ENCODE data around the gene PTPRA.

PTPRA gene

GRCh38 chr20:3031524-3032147, 158.4 kb downstream of the PTPRA start:
- Histone ChIP-seq H3K9me3 (ENCODE audit: control insufficient read depth, insufficient read depth, low read length) (no peaks in the 10 kb centered on the region), H3K36me3 (ENCODE audit: insufficient read depth, low read length) (peaks cover 8% of the 10 kb centered on the region; the same call in 1 of the 2 replicates), H3K9ac (ENCODE audit: low read depth, low read length) (no peak overlapping the region), H3K4me1 (ENCODE audit: insufficient read depth, low read length) (no peaks in the 10 kb centered on the region)

- H3K36me3 ChIP-seq (ENCODE audit: insufficient read depth, low read length), result peaks cover 13% of the 10 kb centered on the region
- no peak overlapping the region for H3K9ac ChIP-seq (ENCODE audit: low read depth, low read length)
- no peaks in the 10 kb centered on the region for H3K4me1 ChIP-seq (ENCODE audit: insufficient read depth, low read length)
- no peaks in the 10 kb centered on the region for H3K9me3 ChIP-seq (ENCODE audit: control insufficient read depth, insufficient read depth, low read length)
Measured at GRCh38 chr20:3032624-3033023, 159.3 kb downstream of the PTPRA start.

- no peaks in the 10 kb centered on the region for H3K9me3 ChIP-seq (ENCODE audit: control insufficient read depth, insufficient read depth, low read length)
- H3K36me3 ChIP-seq (ENCODE audit: insufficient read depth, low read length), result peaks cover 22% of the 10 kb centered on the region
- H3K4me1 ChIP-seq (ENCODE audit: insufficient read depth, low read length), result peaks cover 10% of the 10 kb centered on the region
- no peak overlapping the region for H3K9ac ChIP-seq (ENCODE audit: low read depth, low read length)
Measured at GRCh38 chr20:3037654-3038053, 164.4 kb downstream of the PTPRA start.

- H3K9ac ChIP-seq (ENCODE audit: low read depth, low read length), result no peak overlapping the region
- no peaks in the 10 kb centered on the region for H3K9me3 ChIP-seq (ENCODE audit: control insufficient read depth, insufficient read depth, low read length)
- H3K36me3 ChIP-seq (ENCODE audit: insufficient read depth, low read length), result peaks cover 22% of the 10 kb centered on the region
- peaks cover 11% of the 10 kb centered on the region for H3K4me1 ChIP-seq (ENCODE audit: insufficient read depth, low read length)
Measured at GRCh38 chr20:3038454-3038853, 165.2 kb downstream of the PTPRA start.

GRCh38 chr20:3039426-3039825, 166.1 kb downstream of the PTPRA start:
- H3K36me3 ChIP-seq (ENCODE audit: insufficient read depth, low read length), result peaks cover 22% of the 10 kb centered on the region

GRCh38 chr20:3040086-3040485, 166.8 kb downstream of the PTPRA start:
- Histone ChIP-seq H3K9ac (ENCODE audit: low read depth, low read length) (no peak overlapping the region), H3K9me3 (ENCODE audit: control insufficient read depth, insufficient read depth, low read length) (no peaks in the 10 kb centered on the region), H3K4me1 (ENCODE audit: insufficient read depth, low read length) (peaks cover 11% of the 10 kb centered on the region), H3K36me3 (ENCODE audit: insufficient read depth, low read length) (peaks cover 22% of the 10 kb centered on the region)

More at GRCh38 chr20:3039426-3039825, 166.1 kb downstream of the PTPRA start:
- no peaks in the 10 kb centered on the region for H3K9me3 ChIP-seq (ENCODE audit: control insufficient read depth, insufficient read depth, low read length)
- H3K4me1 ChIP-seq (ENCODE audit: insufficient read depth, low read length), result peaks cover 11% of the 10 kb centered on the region
- H3K9ac ChIP-seq (ENCODE audit: low read depth, low read length), result no peak overlapping the region

- Histone ChIP-seq H3K9ac (ENCODE audit: low read depth, low read length) (no peak overlapping the region), H3K36me3 (ENCODE audit: insufficient read depth, low read length) (peaks cover 22% of the 10 kb centered on the region), H3K4me1 (ENCODE audit: insufficient read depth, low read length) (peaks cover 11% of the 10 kb centered on the region), H3K9me3 (ENCODE audit: control insufficient read depth, insufficient read depth, low read length) (no peaks in the 10 kb centered on the region)
Measured at GRCh38 chr20:3041854-3042409, 168.7 kb downstream of the PTPRA start.

- peaks cover 11% of the 10 kb centered on the region for H3K4me1 ChIP-seq (ENCODE audit: insufficient read depth, low read length)
- no peaks in the 10 kb centered on the region for H3K9me3 ChIP-seq (ENCODE audit: control insufficient read depth, insufficient read depth, low read length)
- H3K36me3 ChIP-seq (ENCODE audit: insufficient read depth, low read length), result peaks cover 18% of the 10 kb centered on the region
- H3K9ac ChIP-seq (ENCODE audit: low read depth, low read length), result no peak overlapping the region
Measured at GRCh38 chr20:3042625-3043024, 169.3 kb downstream of the PTPRA start.

- Histone ChIP-seq H3K36me3 (ENCODE audit: insufficient read depth, low read length) (peaks cover 22% of the 10 kb centered on the region), H3K4me1 (ENCODE audit: insufficient read depth, low read length) (peaks cover 11% of the 10 kb centered on the region), H3K9ac (ENCODE audit: low read depth, low read length) (no peak within 1 kb of the TSS), H3K9me3 (ENCODE audit: control insufficient read depth, insufficient read depth, low read length) (no peaks in the 10 kb centered on the region)
Measured at GRCh38 chr20:3043322-3043721, 170.0 kb downstream of the PTPRA start, which contains the start of gene GNRH2. GNRH2 (plus strand) TSS chr20:3043622; CDS start chr20:3044415, 793 bp downstream.

- H3K9ac ChIP-seq (ENCODE audit: low read depth, low read length), result no peak overlapping the region
- H3K9me3 ChIP-seq (ENCODE audit: control insufficient read depth, insufficient read depth, low read length), result no peaks in the 10 kb centered on the region
- H3K36me3 ChIP-seq (ENCODE audit: insufficient read depth, low read length), result peaks cover 19% of the 10 kb centered on the region
- H3K4me1 ChIP-seq (ENCODE audit: insufficient read depth, low read length), result peaks cover 11% of the 10 kb centered on the region
Measured at GRCh38 chr20:3044336-3044965, 171.2 kb downstream of the PTPRA start.

- peak overlapping the region; percentile 91 for H3K9ac ChIP-seq (ENCODE audit: low read depth, low read length)
- no peaks in the 10 kb centered on the region for H3K9me3 ChIP-seq (ENCODE audit: control insufficient read depth, insufficient read depth, low read length)
- H3K4me1 ChIP-seq (ENCODE audit: insufficient read depth, low read length), result peaks cover 11% of the 10 kb centered on the region
- peaks cover 17% of the 10 kb centered on the region for H3K36me3 ChIP-seq (ENCODE audit: insufficient read depth, low read length)
Measured at GRCh38 chr20:3045042-3045815, 171.9 kb downstream of the PTPRA start.

- no peaks in the 10 kb centered on the region for H3K9me3 ChIP-seq (ENCODE audit: control insufficient read depth, insufficient read depth, low read length)
- H3K36me3 ChIP-seq (ENCODE audit: insufficient read depth, low read length), result peaks cover 13% of the 10 kb centered on the region
- peak within 1 kb of the TSS; percentile 91 for H3K9ac ChIP-seq (ENCODE audit: low read depth, low read length)
- peaks cover 11% of the 10 kb centered on the region for H3K4me1 ChIP-seq (ENCODE audit: insufficient read depth, low read length)
Measured at GRCh38 chr20:3045816-3046676, 172.8 kb downstream of the PTPRA start, which contains the start of gene MRPS26. MRPS26 (plus strand) TSS chr20:3046052; CDS start chr20:3046069, 17 bp downstream.

- Histone ChIP-seq H3K9me3 (ENCODE audit: control insufficient read depth, insufficient read depth, low read length) (no peaks in the 10 kb centered on the region), H3K36me3 (ENCODE audit: insufficient read depth, low read length) (peaks cover 13% of the 10 kb centered on the region), H3K4me1 (ENCODE audit: insufficient read depth, low read length) (peaks cover 9% of the 10 kb centered on the region), H3K9ac (ENCODE audit: low read depth, low read length) (peak overlapping the region; percentile 91)
Measured at GRCh38 chr20:3046677-3047462, 173.6 kb downstream of the PTPRA start.
